ENCODE results near the gene PPP2R2C. TPM values are rescaled to one million over a fixed set of nuclear protein-coding genes. Genes with fewer than 3 reads are reported as not detected.

Gene PPP2R2C
- total and polyA plus RNA-seq, 2 of the 4 experiments (the other 2 are of a cell fraction), result 0.03 TPM; not detected in 1

DNA sequence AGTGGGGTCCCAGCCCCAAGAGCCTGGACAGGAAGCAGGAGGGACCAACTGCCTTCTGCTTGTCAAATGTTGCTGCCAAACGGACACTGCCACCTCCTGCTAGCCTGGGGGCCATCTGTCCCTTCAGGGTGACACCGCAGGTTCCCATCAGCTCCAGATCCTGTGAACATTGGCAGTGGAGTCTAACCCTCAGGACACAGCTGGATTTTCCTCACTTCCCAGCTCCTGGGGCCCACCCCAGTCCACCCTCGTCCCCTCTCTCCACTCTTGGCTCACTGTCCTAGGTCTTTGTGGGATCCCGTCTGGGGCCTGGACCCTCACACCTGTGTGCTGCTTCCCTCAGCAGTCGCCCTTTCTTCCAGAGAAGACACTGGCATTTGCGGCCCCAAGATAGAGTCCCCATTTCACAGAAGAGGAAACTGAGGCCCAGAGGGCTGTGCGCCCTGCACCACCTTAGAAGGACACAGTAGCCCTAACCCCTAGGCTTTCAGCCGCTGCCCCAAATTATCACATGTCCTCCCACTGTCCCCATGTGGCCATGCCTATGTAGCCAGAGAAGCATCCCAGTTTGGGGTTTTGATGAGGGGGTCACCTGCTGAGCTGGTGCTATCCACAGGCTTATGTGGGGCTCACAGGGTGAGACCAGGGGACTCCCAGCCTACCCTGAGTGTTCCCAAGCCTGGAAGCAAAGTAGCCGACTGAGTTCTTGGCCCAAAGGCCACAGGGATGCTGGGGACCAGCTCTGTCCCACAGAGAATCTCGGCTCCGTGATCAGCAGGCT lies 20.1 kb downstream of the PPP2R2C start:
- 38% methylated on average over 5 of the region's 11 CpGs; no CpG with 5 or more reads in 1 of the 2 experiments for WGBS, 2 experiments (ENCODE audit: extremely low coverage in 2 of 2, insufficient read length in 1 of 2)
- no peaks in the 10 kb centered on the region for H3K4me1 ChIP-seq (ENCODE audit: control insufficient read depth, insufficient read depth, low read length)
- no peak overlapping the region for H3K23ac ChIP-seq (ENCODE audit: low read depth, low read length)
- no peak overlapping the region for H4K91ac ChIP-seq (ENCODE audit: insufficient read depth, low read depth, low read length)
- H3K14ac ChIP-seq (replicated peaks; ENCODE audit: low read depth, low read length), result no peak overlapping the region
- H3K27me3 ChIP-seq (ENCODE audit: control insufficient read depth, insufficient read depth, low read length), result peaks cover 9% of the 10 kb centered on the region; the same call in 1 of the 2 replicates
- intact Hi-C loops (cut with micrococcal nuclease), result no loop called here
- ATAC-seq (ENCODE audit: low read depth), result no peak
- ChIA-PET POLR2A (ENCODE audit: unreplicated experiment) (no interaction called here), CTCF (no interaction called here)
- H3K4ac ChIP-seq (ENCODE audit: low read depth, low read length), result no peak overlapping the region
- no peak overlapping the region for H2AFZ ChIP-seq (replicated peaks; ENCODE audit: low read length, poor library complexity)
- H3K4me3 ChIP-seq (ENCODE audit: insufficient read depth, low read depth, low read length), result no peak overlapping the region
- no peak overlapping the region for H4K5ac ChIP-seq (ENCODE audit: low read depth, low read length)
- H3K79me1 ChIP-seq (ENCODE audit: low read depth in 1 of 2, low read length in 2 of 2), result no peaks in the 10 kb centered on the region
- H4K8ac ChIP-seq (ENCODE audit: low read depth in 2 of 2, low read length in 2 of 2), result no peak overlapping the region
- H2BK5ac ChIP-seq (ENCODE audit: low read depth, low read length, poor library complexity, severe bottlenecking), result no peak overlapping the region
- no peak overlapping the region for H2BK120ac ChIP-seq (ENCODE audit: low read depth, low read length)
- no peak overlapping the region for H3K18ac ChIP-seq (ENCODE audit: low read depth, low read length)
- no peaks in the 10 kb centered on the region for H3K9me1 ChIP-seq (ENCODE audit: insufficient read depth, low read length)
- no peak overlapping the region for H3K9ac ChIP-seq (ENCODE audit: low read depth, low read length)
- no peaks in the 10 kb centered on the region for H3K9me3 ChIP-seq (ENCODE audit: control insufficient read depth, insufficient read depth, low read length)
- TF ChIP-seq ELK1 (IDR thresholded peaks at IDR 0.05; ENCODE audit: borderline replicate concordance, low read depth, low read length), result no peak
- TF ChIP-seq POLR2A (IDR thresholded peaks at IDR 0.05; ENCODE audit: low read depth, low read length), result no peak
- no peak for TF ChIP-seq MAZ (IDR thresholded peaks at IDR 0.05; ENCODE audit: borderline replicate concordance, low read depth, low read length)
- no peak for TF ChIP-seq RAD21 (IDR thresholded peaks at IDR 0.05; ENCODE audit: low read length)
- TF ChIP-seq NFE2L2 (IDR thresholded peaks at IDR 0.05; ENCODE audit: low read depth, low read length), result no peak
- TF ChIP-seq MXI1 (IDR thresholded peaks at IDR 0.05; ENCODE audit: borderline replicate concordance, low read depth, low read length), result no peak
- TF ChIP-seq CTCF (conservative IDR thresholded peaks at IDR 0.05; ENCODE audit: low read depth, low read length), result no peak
- TF ChIP-seq MAFK (IDR thresholded peaks at IDR 0.05; ENCODE audit: low read depth, low read length), result no peak
- no peak for TF ChIP-seq BHLHE40 (IDR thresholded peaks at IDR 0.05; ENCODE audit: low read depth, low read length)
- TF ChIP-seq FOS (IDR thresholded peaks at IDR 0.05; ENCODE audit: low read depth, low read length), result no peak
- TF ChIP-seq SMC3 (IDR thresholded peaks at IDR 0.05; ENCODE audit: low read depth, low read length), result no peak
- TF ChIP-seq RCOR1 (IDR thresholded peaks at IDR 0.05; ENCODE audit: insufficient replicate concordance, low read length), result no peak
- TF ChIP-seq CHD1 (IDR thresholded peaks at IDR 0.05; ENCODE audit: low read depth, low read length), result no peak
- H2BK15ac ChIP-seq (ENCODE audit: low read depth, low read length), result no peak overlapping the region
- H3K36me3 ChIP-seq (ENCODE audit: control insufficient read depth, insufficient read depth, low read length), result no peaks in the 10 kb centered on the region
- no peak for DNase-seq
- H3K4me2 ChIP-seq (ENCODE audit: low read depth, low read length), result no peak overlapping the region
- no peak overlapping the region for H2BK20ac ChIP-seq (ENCODE audit: low read depth, low read length)
- H2AK5ac ChIP-seq (ENCODE audit: low read depth, low read length), result no peak overlapping the region
- no peak overlapping the region for H2AK9ac ChIP-seq (replicated peaks; ENCODE audit: low read depth, low read length, poor library complexity)
- in situ Hi-C loops (cut with MboI; ENCODE audit: low sequenced_read_pairs), result no loop called here
- no TSS peak for BruUV-seq (replicated peaks)
- H4K20me1 ChIP-seq (ENCODE audit: insufficient read depth, low read length), result no peaks in the 10 kb centered on the region; the same call in 1 of the 2 replicates
- H3K56ac ChIP-seq (ENCODE audit: extremely low read depth, insufficient read depth, low read length), result no peak overlapping the region
- H3K27ac ChIP-seq (ENCODE audit: insufficient read depth, low read length), result no peak overlapping the region
- dilution Hi-C loops (cut with HindIII; ENCODE audit: low sequenced_read_pairs, unreplicated experiment), result no loop called here

All from IMR-90 (cell line).